Keratinocyte (primary cell): ENCODE results near the gene TPGS1. TPM values are rescaled to one million over a fixed set of nuclear protein-coding genes. Genes with fewer than 3 reads are reported as not detected.
A peak's percentile ranks its signal among the peaks of the same experiment; 100 is the strongest.

Source experiments
- DNase-seq: peaks from one replicate; pipeline ENCODE4 v3.0.0-alpha.2; 2011; ENCODE audit warnings: low read depth, missing footprints, low spot score
- FAIRE-seq: peaks from 2 replicates; lab custom pipeline; 2011; peaks lifted over from hg19 to GRCh38; lab: Jason Lieb, UNC
- H2AFZ ChIP-seq: 2 replicates; pipeline ENCODE4 v1.6.0; 2012; ENCODE audit warnings: low read length, control low read depth, inconsistent platforms; ENCODE audit not compliant: control insufficient read depth
- H3K27ac ChIP-seq: 2 replicates; pipeline ENCODE4 v1.5.1; 2011; ENCODE audit warnings: low read length; ENCODE audit not compliant: control insufficient read depth, insufficient read depth
- H3K27me3 ChIP-seq: 3 replicates; pipeline ENCODE4 v1.6.0; 2011; ENCODE audit warnings: low read length; ENCODE audit not compliant: control insufficient read depth, insufficient read depth; ENCODE audit errors: extremely low read depth
- H3K36me3 ChIP-seq, 2 experiments: 2 replicates in 1 of 2; 3 replicates in 1 of 2; pipeline ENCODE4 v1.5.1; 2011; ENCODE audit warnings: low read length in 2 of 2, mild to moderate bottlenecking in 1 of 2; ENCODE audit not compliant: control insufficient read depth in 2 of 2, insufficient read depth in 2 of 2; ENCODE audit errors: extremely low read depth in 1 of 2
- H3K4me1 ChIP-seq: 3 replicates; pipeline ENCODE4 v1.5.1; 2011; ENCODE audit warnings: low read length; ENCODE audit not compliant: control insufficient read depth, insufficient read depth; ENCODE audit errors: extremely low read depth
- H3K4me2 ChIP-seq: 3 replicates; pipeline ENCODE4 v1.6.0; 2011; ENCODE audit warnings: low read depth, low read length; ENCODE audit not compliant: control insufficient read depth, insufficient read depth; ENCODE audit errors: extremely low read depth
- H3K4me3 ChIP-seq, 3 experiments: fragments of 200-600 bp in 1 of 3; sonication (generic) in 1 of 3; 2 replicates in 2 of 3; 3 replicates in 1 of 3; pipeline ENCODE4 v1.5.1; 2011 to 2016; ENCODE audit warnings: low read length in 3 of 3, mild to moderate bottlenecking in 3 of 3, control low read depth in 2 of 3, inconsistent platforms in 1 of 3, low read depth in 1 of 3, mixed read lengths in 1 of 3, mixed run types in 1 of 3, moderate library complexity in 1 of 3; ENCODE audit not compliant: control insufficient read depth in 2 of 3, insufficient read depth in 2 of 3; ENCODE audit errors: extremely low read depth in 1 of 3
- H3K79me2 ChIP-seq: 2 replicates; pipeline ENCODE4 v1.6.0; 2012; ENCODE audit warnings: low read length; ENCODE audit not compliant: control insufficient read depth, insufficient read depth
- H3K9ac ChIP-seq: 3 replicates; pipeline ENCODE4 v1.6.0; 2011; ENCODE audit warnings: low read length; ENCODE audit not compliant: control insufficient read depth, insufficient read depth; ENCODE audit errors: extremely low read depth
- H3K9me1 ChIP-seq: 3 replicates; pipeline ENCODE4 v1.6.0; 2011; ENCODE audit warnings: low read length; ENCODE audit not compliant: control insufficient read depth, insufficient read depth; ENCODE audit errors: extremely low read depth
- H3K9me3 ChIP-seq: 2 replicates; pipeline ENCODE4 v1.5.1; 2012; ENCODE audit warnings: low read depth, low read length; ENCODE audit not compliant: control insufficient read depth
- H4K20me1 ChIP-seq: 3 replicates; pipeline ENCODE4 v1.6.0; 2011; ENCODE audit warnings: low read length; ENCODE audit not compliant: control insufficient read depth, insufficient read depth; ENCODE audit errors: extremely low read depth
- CTCF ChIP-seq, 3 experiments: IDR thresholded peaks in 1 of 3; conservative IDR thresholded peaks in 1 of 3; optimal IDR thresholded peaks in 1 of 3; 2 replicates in 2 of 3; 3 replicates in 1 of 3; pipeline versions ENCODE3 to v1.5.1; 2011; ENCODE audit warnings: low read length in 3 of 3, mild to moderate bottlenecking in 3 of 3, moderate library complexity in 2 of 3, control low read depth in 1 of 3, inconsistent platforms in 1 of 3; ENCODE audit not compliant: insufficient read depth in 2 of 3; ENCODE audit errors: extremely low read depth in 1 of 3
- EZH2 ChIP-seq: IDR thresholded peaks from one replicate; pipeline ENCODE4 v1.6.1; 2012; ENCODE audit warnings: inconsistent platforms, mild to moderate bottlenecking, low read length, moderate library complexity
- dilution Hi-C: fragments of 300-500 bp; cut with MboI; formaldehyde crosslinking; loops from one replicate; pipeline ENCODE4 v1.7.0; 2020; ENCODE audit warnings: low sequenced_read_pairs; ENCODE audit not compliant: extremely low pct_ligation_motif_present
- polyA plus RNA-seq, 5 experiments: library from polyadenylated mRNA; depleted of rRNA in 3 of 5; stranded (reverse) in 3 of 5; stranded (forward) in 1 of 5; unstranded in 1 of 5; fragments of >200 nt; gene quantifications; 1 replicate in 1 of 5; 2 replicates in 3 of 5; 3 replicates in 1 of 5; pipeline versions ENCODE4 v1.2.1 to v1.2.3, GENCODE V29; 2011 to 2012; ENCODE audit warnings: missing spikeins in 2 of 5, low read depth in 1 of 5, low replicate concordance in 1 of 5

TPGS1 gene
- polyA plus RNA-seq, 1 donor (not counting 4 experiments of a cell fraction or from before 2014, with no cell fraction given), result 1.4 TPM

GRCh38 chr19:531009-531752, 23.9 kb downstream of the TPGS1 start:
- FAIRE-seq (no peak), DNase-seq (no peak)
- TF ChIP-seq CTCF (optimal IDR thresholded peaks at IDR 0.05 in 1 of 3, IDR thresholded peaks at IDR 0.05 in 1 of 3, conservative IDR thresholded peaks at IDR 0.05 in 1 of 3; ENCODE audit: extremely low read depth in 1 of 3, insufficient read depth in 2 of 3, low read length in 3 of 3) (peak in 2 of 3 experiments; percentile 7 to 28), EZH2 (no peak)
- Histone ChIP-seq H3K4me1 (peaks cover 13% of the 10 kb centered on the region), H3K27me3 (no peaks in the 10 kb centered on the region), H3K79me2 (peaks cover 44% of the 10 kb centered on the region), H3K9me1 (peaks cover 4% of the 10 kb centered on the region), H3K9me3 (no peaks in the 10 kb centered on the region), H3K4me2 (peak overlapping the region; percentile 80), H3K27ac (peak overlapping the region; percentile 64), H3K4me3 (peak overlapping the region; percentile 67 to 83 (median 76)), H3K36me3 (peaks cover 4 to 12% of the 10 kb centered on the region in 2 experiments), H2AFZ (peak overlapping the region; percentile 92), H4K20me1 (peaks cover 22% of the 10 kb centered on the region), H3K9ac (peak overlapping the region; percentile 83)
- dilution Hi-C loops, result no loop called here

GRCh38 chr19:531753-532560, 24.7 kb downstream of the TPGS1 start, which contains the start of gene CDC34:
TSS of gene CDC34 (plus strand) at chr19:531760. CDS start at chr19:531932, 172 bp downstream.
- Histone ChIP-seq H3K79me2 (peaks cover 45% of the 10 kb centered on the region), H4K20me1 (peaks cover 22% of the 10 kb centered on the region), H3K36me3 (peaks cover 4 to 12% of the 10 kb centered on the region in 2 experiments), H3K9ac (peak within 1 kb of the TSS; percentile 83), H3K9me1 (peaks cover 4% of the 10 kb centered on the region), H3K27ac (peak within 1 kb of the TSS; percentile 76), H3K9me3 (no peaks in the 10 kb centered on the region), H3K4me1 (peaks cover 13% of the 10 kb centered on the region), H3K4me2 (peak within 1 kb of the TSS; percentile 99), H2AFZ (peak within 1 kb of the TSS; percentile 92), H3K4me3 (peak within 1 kb of the TSS; percentile 78 to 94 (median 83)), H3K27me3 (no peaks in the 10 kb centered on the region)
- dilution Hi-C loops, result no loop called here
- FAIRE-seq (no peak), DNase-seq (no peak)
- TF ChIP-seq CTCF (optimal IDR thresholded peaks at IDR 0.05 in 1 of 3, IDR thresholded peaks at IDR 0.05 in 1 of 3, conservative IDR thresholded peaks at IDR 0.05 in 1 of 3; ENCODE audit: extremely low read depth in 1 of 3, insufficient read depth in 2 of 3, low read length in 3 of 3) (no peak), EZH2 (no peak)
